Kidney tubule cell (primary cell): ENCODE data around the gene JADE3.
A peak's percentile ranks its signal among the peaks of the same experiment; 100 is the strongest.

ENCODE experiments used
- DNase-seq: peaks from one replicate; pipeline ENCODE4 v3.0.0-alpha.2; 2018; ENCODE audit warnings: low spot score

Gene JADE3

DNA sequence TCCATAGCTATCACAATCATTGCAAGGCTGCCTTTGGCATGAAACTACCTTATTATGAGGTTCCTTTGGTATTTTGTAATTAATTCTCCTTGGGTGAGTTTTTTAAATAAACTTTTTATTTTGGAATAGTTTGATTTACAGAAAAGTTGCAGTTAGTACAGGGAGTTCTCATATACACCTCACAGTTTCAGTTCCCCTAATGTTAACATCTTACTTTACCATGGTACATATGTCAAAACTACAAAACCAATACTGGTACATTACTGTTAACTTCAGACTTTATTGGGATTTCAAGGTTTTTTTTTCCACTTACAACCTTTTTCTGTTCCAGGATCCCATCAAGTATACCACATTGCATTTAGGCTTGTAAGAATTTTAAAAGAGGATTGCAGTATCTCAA, 114.0 kb downstream of the JADE3 start:
- DNase-seq, result no peak

DNA sequence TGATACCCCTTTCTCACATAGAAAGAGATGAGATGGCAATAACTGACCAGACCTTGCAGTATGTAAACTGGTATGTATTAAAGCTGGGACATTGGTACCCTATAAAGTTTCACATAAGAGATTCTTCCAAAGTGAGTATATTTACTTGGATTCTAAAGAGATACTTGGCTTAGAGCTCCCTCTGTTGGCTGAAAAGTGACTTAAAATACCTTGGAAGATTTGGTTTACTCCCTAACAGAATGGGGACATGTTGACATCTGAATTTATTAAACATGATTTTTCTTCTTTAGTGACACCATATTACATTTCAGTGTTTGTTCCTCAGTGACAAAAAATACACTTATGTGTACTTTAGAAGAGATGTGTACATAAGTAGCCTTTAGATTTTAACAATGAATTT, 118.1 kb downstream of the JADE3 start:
- DNase-seq, result peak; percentile 68

GRCh38 chrX:47047989-47048388, 135.8 kb downstream of the JADE3 start:
- DNase-seq, result peak; percentile 15

GRCh38 chrX:47059142-47059874, 147.1 kb downstream of the JADE3 start:
- DNase-seq, result no peak

DNA sequence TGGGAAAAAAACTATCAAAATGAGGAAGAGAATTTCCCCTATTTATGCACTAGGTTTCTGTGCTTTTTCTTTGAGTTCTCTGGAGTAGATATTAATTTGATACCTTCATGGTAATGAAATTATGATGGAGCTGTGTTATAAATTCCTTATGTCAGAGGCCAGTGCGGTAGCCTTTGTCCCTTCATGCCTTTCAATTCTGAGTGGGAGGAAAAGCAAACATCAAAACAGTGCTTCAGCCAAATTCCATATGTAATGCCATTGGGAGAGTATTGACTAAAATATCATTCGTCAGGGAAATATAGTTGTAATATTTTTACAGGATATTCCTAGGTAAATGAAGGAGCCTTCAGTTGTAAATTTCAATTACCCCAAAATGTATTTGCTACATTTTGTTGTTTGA, 148.5 kb downstream of the JADE3 start:
- no peak for DNase-seq

DNA sequence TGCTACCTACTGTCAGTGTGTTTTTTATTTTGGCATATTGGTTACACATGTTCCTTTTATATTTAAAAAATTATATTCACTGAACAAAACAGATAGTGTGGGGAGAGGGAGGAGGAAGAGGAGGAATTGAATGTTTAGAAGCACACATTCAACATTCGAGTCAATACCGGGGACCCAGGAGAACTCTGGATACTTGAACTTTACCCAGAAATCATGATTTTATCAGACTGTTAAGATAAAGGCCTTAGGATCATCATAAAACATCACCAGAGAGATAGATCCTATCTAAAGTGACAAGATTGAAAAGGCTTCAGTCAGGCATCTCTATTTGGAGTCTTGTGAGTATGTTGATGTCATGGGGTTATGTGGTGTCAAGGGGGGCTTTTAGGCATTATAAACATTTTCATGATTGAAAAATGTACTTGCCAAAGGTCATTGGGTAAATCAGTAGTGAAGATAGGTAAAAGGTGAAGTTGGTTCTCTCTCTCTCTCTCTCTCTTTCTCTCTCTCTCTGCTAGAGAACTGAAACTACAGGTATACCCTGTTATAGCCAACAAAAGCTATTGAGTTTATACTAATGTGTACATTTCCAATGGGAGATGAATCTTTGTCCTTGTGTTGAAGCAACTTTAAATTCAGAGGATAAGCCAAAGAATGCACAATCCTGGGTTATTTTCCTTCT, 149.2 kb downstream of the JADE3 start:
- no peak for DNase-seq

DNA sequence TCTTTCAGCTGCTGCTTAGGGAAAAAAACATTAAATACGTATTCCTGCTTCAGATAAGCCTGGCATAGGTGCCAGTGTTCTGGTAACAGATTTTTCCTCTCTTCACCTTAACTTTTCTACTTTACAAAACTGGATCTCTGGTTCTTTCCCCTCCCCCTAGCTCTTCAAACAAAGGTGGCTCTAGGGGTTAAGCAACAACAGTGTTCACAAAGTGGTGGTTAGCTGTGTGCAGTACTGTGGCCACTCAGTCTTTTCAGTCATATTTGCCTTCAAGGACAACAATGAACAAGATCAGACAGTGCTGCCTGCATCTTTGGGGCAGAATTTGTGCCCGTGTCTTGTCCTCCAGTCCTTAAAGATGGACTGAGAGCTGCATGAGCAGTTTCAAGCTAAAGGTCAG, 151.0 kb downstream of the JADE3 start:
- DNase-seq, result no peak

DNA sequence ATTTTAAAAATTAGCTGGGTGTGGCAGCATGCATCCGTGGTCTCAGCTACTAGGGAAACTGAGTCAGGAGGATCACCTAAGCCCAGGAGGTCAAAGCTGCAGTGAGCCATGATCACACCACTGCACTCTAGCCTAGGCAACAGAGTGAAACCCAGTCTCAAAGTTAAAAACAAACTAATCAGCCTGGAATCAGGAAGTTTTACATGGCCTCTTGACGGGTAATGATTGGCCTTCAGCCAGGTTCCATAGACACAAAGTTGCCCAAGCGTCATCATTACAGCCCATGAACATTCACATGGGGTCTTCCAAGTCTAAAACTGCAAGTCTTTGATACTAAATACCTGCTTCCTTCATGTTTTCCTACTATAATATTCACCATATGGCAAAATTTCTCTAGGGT, 156.0 kb downstream of the JADE3 start:
- DNase-seq, result no peak

DNA sequence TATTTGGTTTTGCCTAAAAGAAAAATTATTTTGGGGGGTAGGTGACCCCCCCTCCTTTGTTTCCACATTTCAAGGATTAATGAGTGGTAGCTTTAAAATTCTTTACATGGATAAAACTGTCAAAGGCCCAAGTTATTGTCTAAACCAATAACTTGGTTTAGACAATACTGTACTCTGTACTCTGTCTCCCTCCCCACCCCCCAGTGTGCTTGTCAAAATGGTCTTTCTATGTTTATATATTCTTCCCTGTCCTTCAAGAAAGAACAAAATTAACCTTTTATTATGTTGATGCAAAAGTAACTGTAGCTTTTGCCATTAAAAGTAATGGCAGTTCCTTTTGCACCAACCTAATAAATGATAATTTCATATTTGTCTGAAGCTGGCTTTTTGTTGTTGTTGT, 156.5 kb downstream of the JADE3 start:
- DNase-seq, result no peak

GRCh38 chrX:47078129-47079043, 166.2 kb downstream of the JADE3 start, which contains the start of gene RGN:
Gene RGN, plus strand, starts transcription at chrX:47078443. Its CDS starts 2,702 bp downstream, at chrX:47081145.
- DNase-seq, result peak; percentile 9

DNA sequence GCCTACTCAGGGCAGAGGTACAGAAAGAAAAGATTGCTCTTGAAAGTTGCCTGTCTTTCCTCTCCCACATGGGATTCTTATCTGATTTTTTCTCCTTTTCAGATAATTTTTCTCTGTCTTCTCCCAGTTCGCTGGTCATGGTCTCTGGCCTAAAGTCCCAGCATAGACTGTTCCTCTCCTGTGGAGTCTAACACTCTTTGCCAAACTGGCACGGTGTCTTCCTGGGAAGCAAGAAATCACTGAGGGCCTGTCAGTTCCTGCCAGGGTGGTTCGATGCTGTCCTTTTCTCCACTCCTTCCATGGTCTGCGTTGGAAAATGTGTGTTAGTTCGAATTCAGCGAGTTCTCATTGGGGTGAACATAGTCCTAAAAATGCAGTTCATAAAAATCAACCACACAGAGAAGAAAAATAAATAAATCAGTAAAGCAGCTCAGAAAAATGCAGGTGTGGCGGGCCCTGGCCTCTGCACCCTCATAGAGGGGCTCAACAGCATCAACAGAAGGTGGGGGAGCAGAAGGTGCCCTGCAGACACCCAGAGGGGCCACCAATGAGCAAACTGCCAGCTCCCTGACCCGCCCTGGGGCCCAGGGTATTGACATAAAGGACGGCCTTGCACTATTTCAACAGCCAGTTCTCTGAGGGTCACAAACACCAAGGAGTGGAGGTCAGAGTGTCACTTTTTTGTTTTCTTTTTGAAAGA, 168.1 kb downstream of the JADE3 start:
- DNase-seq, result no peak

DNA sequence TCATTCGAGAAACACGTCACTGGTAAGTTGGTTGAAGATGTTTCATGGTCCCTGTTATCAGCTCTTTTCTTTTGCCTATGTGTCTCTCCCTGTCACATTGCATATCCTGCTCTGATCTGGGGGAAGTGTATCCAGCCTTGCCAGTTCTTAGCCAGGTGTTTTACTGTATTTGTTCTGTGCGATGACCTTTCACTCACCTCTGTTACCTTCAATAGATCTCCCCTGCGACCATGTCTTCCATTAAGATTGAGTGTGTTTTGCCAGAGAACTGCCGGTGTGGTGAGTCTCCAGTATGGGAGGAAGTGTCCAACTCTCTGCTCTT, 168.7 kb downstream of the JADE3 start:
- DNase-seq, result no peak

DNA sequence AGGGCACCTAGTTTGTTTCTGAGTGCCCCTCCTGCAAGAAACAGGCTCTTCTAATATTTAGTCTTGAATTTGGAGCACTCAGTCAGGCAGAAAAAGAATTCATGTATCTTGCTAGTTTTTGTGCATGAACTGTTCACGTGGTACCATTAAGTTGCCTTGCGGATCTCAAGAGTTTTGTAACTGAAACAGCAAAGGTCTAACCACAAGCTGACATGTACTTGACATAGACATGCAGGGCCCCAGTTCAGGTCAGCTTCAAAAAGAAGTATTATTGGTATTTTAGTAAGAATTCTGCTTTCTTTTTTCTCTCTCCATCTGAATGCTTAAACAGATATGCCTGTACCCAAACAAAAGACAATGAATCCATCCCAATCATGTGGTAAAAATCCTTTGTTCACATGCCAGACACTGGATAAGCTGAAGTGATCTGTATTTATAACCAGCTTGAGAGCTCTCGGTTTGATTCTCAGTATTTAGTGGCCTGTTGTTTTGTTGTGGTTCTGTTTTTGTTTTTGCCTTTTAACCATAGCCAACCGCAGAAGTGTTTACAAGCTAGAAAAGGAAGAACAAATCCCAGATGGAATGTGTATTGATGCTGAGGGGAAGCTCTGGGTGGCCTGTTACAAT, 179.0 kb downstream of the JADE3 start:
- no peak for DNase-seq

- DNase-seq, result peak; percentile 39
Measured at GRCh38 chrX:47093248-47093647, 181.0 kb downstream of the JADE3 start.

DNA sequence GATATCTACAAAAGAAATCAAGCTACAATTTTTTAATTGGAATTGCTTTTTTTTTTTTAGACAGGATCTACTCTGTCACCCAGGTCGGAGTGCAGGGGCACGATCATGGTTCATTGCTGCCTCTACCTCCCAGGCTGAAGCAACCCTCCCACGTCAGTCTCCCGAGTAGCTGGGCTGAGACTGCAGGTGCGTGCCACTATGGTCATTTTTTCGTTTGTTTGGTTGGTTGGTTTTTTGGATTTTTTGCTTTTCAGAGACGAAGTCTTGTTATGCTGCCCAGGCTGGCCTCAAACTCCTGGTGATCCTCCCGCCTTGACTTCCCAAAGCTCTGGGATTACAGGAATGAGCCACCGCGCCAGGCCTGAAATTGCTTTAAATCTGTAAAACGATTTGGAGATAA, 181.6 kb downstream of the JADE3 start:
- DNase-seq, result no peak

GRCh38 chrX:47097018-47097417, 184.8 kb downstream of the JADE3 start:
- no peak for DNase-seq

- no peak for DNase-seq
Measured at GRCh38 chrX:47098338-47099094, 186.3 kb downstream of the JADE3 start.

- DNase-seq, result no peak
Measured at GRCh38 chrX:47101206-47101605, 189.0 kb downstream of the JADE3 start.
